Measurements from ENCODE around the gene TAF15. TPM values are rescaled to one million over a fixed set of nuclear protein-coding genes. Genes with fewer than 3 reads are reported as not detected.

The TAF15 gene
- total and polyA plus RNA-seq, 2 of the 13 experiments (the other 11 are each of a cell fraction or from before 2014, with no cell fraction given) = 25.2 to 26.5 TPM

GRCh38 chr17:35793257-35793656, 16.0 kb upstream of the TAF15 start:
- FAIRE-seq (no peak), DNase-seq (ENCODE audit: low spot score) (no peak), ATAC-seq (no peak)
- 13% methylated on average over 3 of the region's 3 CpGs for WGBS (ENCODE audit: low lambda C conversion rate)
- Histone ChIP-seq H2AFZ (ENCODE audit: low read length) (no peak overlapping the region), H3K4me1 (ENCODE audit: insufficient read depth, low read length) (peaks cover 6% of the 10 kb centered on the region; the same call in 1 of the 2 replicates), H3K4me3 (replicated peaks in 1 of 3; ENCODE audit: insufficient read depth in 1 of 3, low read depth in 2 of 3, low read length in 3 of 3) (no peak overlapping the region), H3K9ac (ENCODE audit: insufficient read depth, low read depth, low read length) (no peak overlapping the region), H3K27ac (ENCODE audit: extremely low read length, insufficient read depth, low read length) (no peak overlapping the region), H3K4me2 (ENCODE audit: low read depth, low read length) (no peak overlapping the region), H3K9me3 (ENCODE audit: low read length) (no peaks in the 10 kb centered on the region), H3K79me2 (ENCODE audit: insufficient read depth, low read length) (no peaks in the 10 kb centered on the region), H3K36me3 (replicated peaks in 1 of 2; ENCODE audit: control insufficient read depth in 1 of 2, insufficient read depth in 2 of 2, low read length in 2 of 2) (no peaks in the 10 kb centered on the region), H4K20me1 (ENCODE audit: insufficient read depth, low read length) (no peaks in the 10 kb centered on the region), H3K27me3 (ENCODE audit: control insufficient read depth in 1 of 2, insufficient read depth in 2 of 2, low read length in 2 of 2) (peaks cover 13 to 75% of the 10 kb centered on the region in 2 experiments; a peak in 4 of 5 replicates)
- BruUV-seq (replicated peaks) = no TSS peak
- intact Hi-C loops (cut with micrococcal nuclease; ENCODE audit: unreplicated experiment) (loop anchor here (1.0 kb wide), 1 partner anchor 9 kb away; no protein-coding TSS in a partner anchor), in situ Hi-C loops (cut with HindIII; ENCODE audit: extremely low pct_ligation_motif_present, low pct_unique_long_range_greater_than_20kb) (no loop called here)
- ChIA-PET CTCF (ENCODE audit: low intra/inter-chr PET ratio, low total read pairs) (no interaction called here), POLR2A (no interaction called here)
- TF ChIP-seq PHF20 (CRISPR knock-in tag; IDR thresholded peaks at IDR 0.05) = no peak
- no peak for TF ChIP-seq RFXANK (CRISPR knock-in tag; IDR thresholded peaks at IDR 0.05)
- no peak for TF ChIP-seq ATF1 (CRISPR knock-in tag; IDR thresholded peaks at IDR 0.05)
- no peak for TF ChIP-seq ZNF230 (CRISPR knock-in tag; IDR thresholded peaks at IDR 0.05)
- TF ChIP-seq GMEB1 (CRISPR knock-in tag; IDR thresholded peaks at IDR 0.05; ENCODE audit: borderline replicate concordance) = no peak
- no peak for TF ChIP-seq ZBTB4 (CRISPR knock-in tag; IDR thresholded peaks at IDR 0.05; ENCODE audit: borderline replicate concordance)
- no peak for TF ChIP-seq FOXO1 (CRISPR knock-in tag; IDR thresholded peaks at IDR 0.05)
- no peak for TF ChIP-seq ZNF713 (CRISPR knock-in tag; IDR thresholded peaks at IDR 0.05)
- no peak for TF ChIP-seq RNF219 (CRISPR knock-in tag; IDR thresholded peaks at IDR 0.05)
- TF ChIP-seq PHF5A (CRISPR knock-in tag; IDR thresholded peaks at IDR 0.05; ENCODE audit: low read depth, unreplicated experiment) = no peak
- TF ChIP-seq ZNF7 (CRISPR knock-in tag; IDR thresholded peaks at IDR 0.05) = no peak
- TF ChIP-seq ZFP91 (CRISPR knock-in tag; IDR thresholded peaks at IDR 0.05; ENCODE audit: borderline replicate concordance) = no peak
- no peak for TF ChIP-seq SP5 (CRISPR knock-in tag; IDR thresholded peaks at IDR 0.05; ENCODE audit: borderline replicate concordance, low read depth)
- no peak for TF ChIP-seq CCDC6 (CRISPR knock-in tag; IDR thresholded peaks at IDR 0.05)

Data from HepG2 (cell line).